WTC11 (cell line): ENCODE data around the gene RAI14. TPM values are rescaled to one million over a fixed set of nuclear protein-coding genes. Genes with fewer than 3 reads are reported as not detected.

ENCODE experiments used
- ATAC-seq: fragments of 200-7000 bp; cut with Tn5 transposase; 2 replicates; pipeline ENCODE4 v1.10.0; 2021; ENCODE audit warnings: mild to moderate bottlenecking, moderate library complexity
- CTCF ChIA-PET: fragments of 300-600 bp; sonication (Branson Sonifier 250); formaldehyde crosslinking; loops from one replicate; lab custom pipeline; 2021; ENCODE audit warnings: antibody characterized with exemption; lab: Charles Lee
- POLR2A ChIA-PET: fragments of 350-600 bp; sonication (Branson Sonifier 250); formaldehyde crosslinking; loops from one replicate; lab custom pipeline; 2021; ENCODE audit warnings: antibody characterized with exemption; lab: Charles Lee
- DNase-seq: peaks from one replicate; pipeline ENCODE4 v3.0.0; 2021; ENCODE audit warnings: low spot score
- H3K27ac Mint-ChIP-seq: 2 replicates; pipeline ENCODE4 v1.8.0; 2021; ENCODE audit warnings: mixed read lengths
- H3K27me3 Mint-ChIP-seq: 2 replicates; pipeline ENCODE4 v1.8.0; 2021; ENCODE audit warnings: low read depth, mild to moderate bottlenecking, moderate library complexity, mixed read lengths
- H3K36me3 Mint-ChIP-seq: 2 replicates; pipeline ENCODE4 v1.8.0; 2021; ENCODE audit warnings: mixed read lengths
- H3K4me1 Mint-ChIP-seq: 2 replicates; pipeline ENCODE4 v1.8.0; 2022; ENCODE audit warnings: mixed read lengths
- H3K4me3 Mint-ChIP-seq: 2 replicates; pipeline ENCODE4 v1.8.0; 2021; ENCODE audit warnings: mild to moderate bottlenecking, moderate library complexity, mixed read lengths
- H3K9me3 Mint-ChIP-seq: 2 replicates; pipeline ENCODE4 v1.8.0; 2021; ENCODE audit warnings: mixed read lengths
- AFF4 ChIP-seq: sonication (generic); formaldehyde crosslinking; IDR thresholded peaks from 2 replicates; pipeline ENCODE4 v1.8.1; 2023; ENCODE audit warnings: mild to moderate bottlenecking, missing genetic modification reagents, borderline replicate concordance
- ATF3 ChIP-seq: sonication (generic); formaldehyde crosslinking; conservative IDR thresholded peaks from 2 replicates; pipeline ENCODE4 v1.8.1; 2022; ENCODE audit warnings: mild to moderate bottlenecking, missing genetic modification reagents
- CBFB ChIP-seq: sonication (generic); formaldehyde crosslinking; IDR thresholded peaks from 2 replicates; pipeline ENCODE4 v1.8.1; 2022; ENCODE audit warnings: mild to moderate bottlenecking, low read depth, missing genetic modification reagents
- CREB1 ChIP-seq: sonication (generic); formaldehyde crosslinking; IDR thresholded peaks from 2 replicates; pipeline ENCODE4 v1.8.0; 2023; ENCODE audit warnings: mild to moderate bottlenecking, missing genetic modification reagents
- CREM ChIP-seq: sonication (generic); formaldehyde crosslinking; IDR thresholded peaks from 2 replicates; pipeline ENCODE4 v1.8.1; 2022; ENCODE audit warnings: mild to moderate bottlenecking, missing genetic modification reagents, moderate library complexity
- E2F5 ChIP-seq: sonication (generic); formaldehyde crosslinking; IDR thresholded peaks from 2 replicates; pipeline ENCODE4 v1.8.1; 2022; ENCODE audit warnings: mild to moderate bottlenecking, moderate library complexity, missing genetic modification reagents
- GRHL2 ChIP-seq: fragments of 250-450 bp; sonication (Bioruptor Pico); IDR thresholded peaks from 2 replicates; pipeline ENCODE4 v1.8.0; 2022; ENCODE audit warnings: mild to moderate bottlenecking, moderate library complexity; ENCODE audit not compliant: insufficient replicate concordance, severe bottlenecking
- GTF2I ChIP-seq: fragments of 250-450 bp; sonication (Bioruptor Pico); conservative IDR thresholded peaks from 2 replicates; pipeline ENCODE4 v1.4.0; 2021; ENCODE audit warnings: mild to moderate bottlenecking
- IRF1 ChIP-seq: sonication (generic); formaldehyde crosslinking; IDR thresholded peaks from 2 replicates; pipeline ENCODE4 v1.8.0; 2023; ENCODE audit warnings: missing genetic modification reagents
- JAZF1 ChIP-seq: fragments of 250-450 bp; sonication (Bioruptor Pico); IDR thresholded peaks from 2 replicates; pipeline ENCODE4 v1.9.0; 2021; ENCODE audit warnings: moderate library complexity, mild to moderate bottlenecking, inconsistent platforms
- JUN ChIP-seq: sonication (generic); formaldehyde crosslinking; IDR thresholded peaks from 2 replicates; pipeline ENCODE4 v1.8.0; 2023; ENCODE audit warnings: mild to moderate bottlenecking, missing genetic modification reagents
- MLX ChIP-seq: sonication (generic); formaldehyde crosslinking; IDR thresholded peaks from 2 replicates; pipeline ENCODE4 v1.8.1; 2023; ENCODE audit warnings: mild to moderate bottlenecking, missing genetic modification reagents, moderate library complexity
- PREB ChIP-seq: sonication (generic); formaldehyde crosslinking; IDR thresholded peaks from 2 replicates; pipeline ENCODE4 v1.8.1; 2022; ENCODE audit warnings: mild to moderate bottlenecking, missing genetic modification reagents, moderate library complexity, borderline replicate concordance
- RORB ChIP-seq: fragments of 250-450 bp; sonication (Bioruptor Pico); IDR thresholded peaks from 2 replicates; pipeline ENCODE4 v1.9.0; 2021; ENCODE audit warnings: mild to moderate bottlenecking
- TCF7 ChIP-seq: sonication (generic); formaldehyde crosslinking; IDR thresholded peaks from 2 replicates; pipeline ENCODE4 v1.8.0; 2022; ENCODE audit warnings: mild to moderate bottlenecking, low read depth, missing genetic modification reagents, moderate library complexity
- TEAD1 ChIP-seq: sonication (generic); formaldehyde crosslinking; IDR thresholded peaks from 2 replicates; pipeline ENCODE4 v1.8.0; 2022; ENCODE audit warnings: mild to moderate bottlenecking, missing genetic modification reagents
- USF1 ChIP-seq: sonication (generic); formaldehyde crosslinking; IDR thresholded peaks from 2 replicates; pipeline ENCODE4 v1.8.0; 2022; ENCODE audit warnings: mild to moderate bottlenecking, missing genetic modification reagents
- ZBTB21 ChIP-seq: sonication (generic); formaldehyde crosslinking; IDR thresholded peaks from 2 replicates; pipeline ENCODE4 v1.8.1; 2023; ENCODE audit warnings: mild to moderate bottlenecking, missing genetic modification reagents, borderline replicate concordance
- ZNF416 ChIP-seq: fragments of 250-450 bp; sonication (Bioruptor Pico); IDR thresholded peaks from 2 replicates; pipeline ENCODE4 v1.9.0; 2021; ENCODE audit warnings: mild to moderate bottlenecking, inconsistent platforms
- ZNF423 ChIP-seq: fragments of 250-450 bp; sonication (Bioruptor Pico); IDR thresholded peaks from 2 replicates; pipeline ENCODE4 v2.1.2; 2022; ENCODE audit warnings: mild to moderate bottlenecking, moderate library complexity
- total RNA-seq: library from RNA; stranded (reverse); gene quantifications from 3 replicates; pipeline ENCODE4 v1.2.3, GENCODE V29; 2021

RAI14 gene
- total RNA-seq, 1 experiment from 2014 or later, result 185 TPM

GRCh38 chr5:34818717-34819116 is 162.6 kb downstream of the RAI14 start:
- Mint-ChIP-seq H3K4me1 (no peaks in the 10 kb centered on the region), H3K9me3 (no peaks in the 10 kb centered on the region), H3K36me3 (peaks cover 54% of the 10 kb centered on the region), H3K4me3 (no peak overlapping the region), H3K27ac (peak overlapping the region; percentile 71), H3K27me3 (no peaks in the 10 kb centered on the region)
- POLR2A ChIA-PET, result no interaction called here
- DNase-seq, result no peak
- CTCF ChIA-PET, result interaction anchor here (1.4 kb wide), 1 partner anchor 185 kb away, joined by 4 read pairs; no protein-coding TSS in a partner anchor
- ATAC-seq, result no peak
- no peak for TF ChIP-seq ZBTB21
- no peak for TF ChIP-seq ZNF423 (CRISPR knock-in tag)
- TF ChIP-seq JAZF1 (CRISPR knock-in tag), result no peak
- no peak for TF ChIP-seq CREM (CRISPR knock-in tag)
- no peak for TF ChIP-seq E2F5
- TF ChIP-seq IRF1 (CRISPR knock-in tag), result no peak
- no peak for TF ChIP-seq GTF2I
- no peak for TF ChIP-seq CREB1
- TF ChIP-seq MLX (CRISPR knock-in tag), result no peak
- no peak for TF ChIP-seq PREB (CRISPR knock-in tag)
- no peak for TF ChIP-seq CBFB (CRISPR knock-in tag)
- no peak for TF ChIP-seq ZNF416 (CRISPR knock-in tag)

GRCh38 chr5:34820593-34820992 is 164.5 kb downstream of the RAI14 start:
- no peak for ATAC-seq
- peak overlapping the region; percentile 6; the same call in 1 of the 2 replicates for H3K27ac Mint-ChIP-seq
- TF ChIP-seq GRHL2 (CRISPR knock-in tag), result no peak
- no peak for TF ChIP-seq TCF7 (CRISPR knock-in tag)
- no peak for TF ChIP-seq RORB
- no peak for TF ChIP-seq AFF4
- TF ChIP-seq USF1 (CRISPR knock-in tag), result no peak
- TF ChIP-seq ZNF423 (CRISPR knock-in tag), result no peak
- no peak for TF ChIP-seq ATF3 (CRISPR knock-in tag)
- TF ChIP-seq JUN (CRISPR knock-in tag), result no peak
- TF ChIP-seq TEAD1, result no peak
- TF ChIP-seq, all 79 proteins: peak for 0
- ChIA-PET POLR2A (no interaction called here), CTCF (no interaction called here)
- no peak for DNase-seq
- Mint-ChIP-seq H3K4me3 (no peak overlapping the region), H3K9me3 (no peaks in the 10 kb centered on the region), H3K27me3 (no peaks in the 10 kb centered on the region), H3K36me3 (peaks cover 60% of the 10 kb centered on the region), H3K4me1 (no peaks in the 10 kb centered on the region)
